DND-41 (cell line): Measurements from ENCODE around the gene DPYSL4.

Source experiments
- EZH2 ChIP-seq: IDR thresholded peaks from 3 replicates; pipeline ENCODE4 v1.6.1; 2012; ENCODE audit warnings: borderline replicate concordance, low read depth, mild to moderate bottlenecking, moderate library complexity, low read length, inconsistent platforms; ENCODE audit not compliant: severe bottlenecking
- TF ChIP-seq, protein P1 (sequence below): IDR thresholded peaks from 2 replicates; pipeline ENCODE4 v1.5.1; 2012; ENCODE audit warnings: borderline replicate concordance, low read length, moderate library complexity, mild to moderate bottlenecking; ENCODE audit not compliant: poor library complexity, severe bottlenecking; ENCODE audit errors: extremely low read depth

- TF ChIP-seq, protein P1, sequence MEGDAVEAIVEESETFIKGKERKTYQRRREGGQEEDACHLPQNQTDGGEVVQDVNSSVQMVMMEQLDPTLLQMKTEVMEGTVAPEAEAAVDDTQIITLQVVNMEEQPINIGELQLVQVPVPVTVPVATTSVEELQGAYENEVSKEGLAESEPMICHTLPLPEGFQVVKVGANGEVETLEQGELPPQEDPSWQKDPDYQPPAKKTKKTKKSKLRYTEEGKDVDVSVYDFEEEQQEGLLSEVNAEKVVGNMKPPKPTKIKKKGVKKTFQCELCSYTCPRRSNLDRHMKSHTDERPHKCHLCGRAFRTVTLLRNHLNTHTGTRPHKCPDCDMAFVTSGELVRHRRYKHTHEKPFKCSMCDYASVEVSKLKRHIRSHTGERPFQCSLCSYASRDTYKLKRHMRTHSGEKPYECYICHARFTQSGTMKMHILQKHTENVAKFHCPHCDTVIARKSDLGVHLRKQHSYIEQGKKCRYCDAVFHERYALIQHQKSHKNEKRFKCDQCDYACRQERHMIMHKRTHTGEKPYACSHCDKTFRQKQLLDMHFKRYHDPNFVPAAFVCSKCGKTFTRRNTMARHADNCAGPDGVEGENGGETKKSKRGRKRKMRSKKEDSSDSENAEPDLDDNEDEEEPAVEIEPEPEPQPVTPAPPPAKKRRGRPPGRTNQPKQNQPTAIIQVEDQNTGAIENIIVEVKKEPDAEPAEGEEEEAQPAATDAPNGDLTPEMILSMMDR, result no peak
- TF ChIP-seq EZH2, result no peak
Measured at GRCh38 chr10:132240581-132240980, 53.8 kb downstream of the DPYSL4 start.
